Prostate gland (tissue), 2 donors: ENCODE measurements around the gene NUDT17. TPM values are rescaled to one million over a fixed set of nuclear protein-coding genes. Genes with fewer than 3 reads are reported as not detected.

Source experiments
- DNase-seq: peaks from one replicate; pipeline ENCODE4 v3.0.0-alpha.2; 2019; ENCODE audit warnings: low spot score
- H3K27ac ChIP-seq, 2 donors: fragments of 200-600 bp; sonication (generic); 2 replicates each; pipeline ENCODE4 v1.5.1; 2017 to 2019
- H3K27me3 ChIP-seq: fragments of 200-600 bp; sonication (generic); replicated peaks from 2 replicates; pipeline ENCODE4 v1.5.1; 2019; ENCODE audit not compliant: insufficient read depth
- H3K36me3 ChIP-seq, 2 donors: fragments of 200-600 bp; sonication (generic); 1 replicate in 1 of 2; 2 replicates in 1 of 2; pipeline versions ENCODE4 v1.5.1 to v1.8.1; 2017 to 2019
- H3K4me1 ChIP-seq: fragments of 200-600 bp; sonication (generic); replicated peaks from 2 replicates; pipeline ENCODE4 v1.5.1; 2019
- H3K4me3 ChIP-seq, 2 donors: fragments of 200-600 bp; sonication (generic); 2 replicates each; pipeline ENCODE4 v1.5.1; 2017 to 2019
- H3K9me3 ChIP-seq: fragments of 200-600 bp; sonication (generic); 2 replicates; pipeline ENCODE4 v1.5.1; 2017
- POLR2A ChIP-seq: fragments of 450-650 bp; IDR thresholded peaks from one replicate; pipeline ENCODE4 v1.6.1; 2016; ENCODE audit warnings: antibody characterized with exemption, mild to moderate bottlenecking
- POLR2AphosphoS5 ChIP-seq: sonication (generic); formaldehyde crosslinking; IDR thresholded peaks from one replicate; pipeline ENCODE4 v1.6.1; 2017; ENCODE audit warnings: antibody characterized with exemption
- WGBS: methylation state at CpG from one replicate; pipeline ENCODE4 v1.1.5; 2018; 5-methylcytosine and 5-hydroxymethylcytosine counted together
- intact Hi-C: fragments of 100-400 bp; cut with DNase I; formaldehyde crosslinking; loops from one replicate; pipeline ENCODE4 v1.14.2; 2022
- total RNA-seq, 2 donors: library from RNA; depleted of rRNA; stranded (reverse); fragments of >200 nt; gene quantifications; one replicate each; pipeline ENCODE4 v1.1.0, GENCODE V29; 2016
- TF ChIP-seq, protein P1 (sequence below), 4 experiments: fragments of 200-600 bp in 2 of 4; fragments of 450-650 bp in 2 of 4; sonication (generic) in 2 of 4; IDR thresholded peaks; 1 replicate in 3 of 4; 2 replicates in 1 of 4; pipeline ENCODE4 v1.5.1; 2016 to 2019; ENCODE audit warnings: antibody characterized with exemption in 4 of 4, mild to moderate bottlenecking in 2 of 4, moderate library complexity in 2 of 4

Gene NUDT17, protein sequence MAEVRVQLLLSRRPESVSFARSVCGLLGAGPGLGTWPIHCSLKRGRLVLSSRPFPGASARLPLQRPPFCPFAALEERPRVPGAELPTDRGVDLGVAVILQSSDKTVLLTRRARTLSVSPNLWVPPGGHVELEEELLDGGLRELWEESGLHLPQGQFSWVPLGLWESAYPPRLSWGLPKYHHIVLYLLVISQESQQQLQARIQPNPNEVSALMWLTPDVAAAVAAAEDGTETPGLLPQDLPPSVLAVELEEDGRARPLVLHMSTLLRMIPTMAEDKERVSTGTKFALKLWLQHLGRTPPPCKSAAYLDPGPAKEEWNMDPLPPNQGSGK
- 1 to 10 TPM; 3.5 to 8.6 TPM for total RNA-seq

DNA sequence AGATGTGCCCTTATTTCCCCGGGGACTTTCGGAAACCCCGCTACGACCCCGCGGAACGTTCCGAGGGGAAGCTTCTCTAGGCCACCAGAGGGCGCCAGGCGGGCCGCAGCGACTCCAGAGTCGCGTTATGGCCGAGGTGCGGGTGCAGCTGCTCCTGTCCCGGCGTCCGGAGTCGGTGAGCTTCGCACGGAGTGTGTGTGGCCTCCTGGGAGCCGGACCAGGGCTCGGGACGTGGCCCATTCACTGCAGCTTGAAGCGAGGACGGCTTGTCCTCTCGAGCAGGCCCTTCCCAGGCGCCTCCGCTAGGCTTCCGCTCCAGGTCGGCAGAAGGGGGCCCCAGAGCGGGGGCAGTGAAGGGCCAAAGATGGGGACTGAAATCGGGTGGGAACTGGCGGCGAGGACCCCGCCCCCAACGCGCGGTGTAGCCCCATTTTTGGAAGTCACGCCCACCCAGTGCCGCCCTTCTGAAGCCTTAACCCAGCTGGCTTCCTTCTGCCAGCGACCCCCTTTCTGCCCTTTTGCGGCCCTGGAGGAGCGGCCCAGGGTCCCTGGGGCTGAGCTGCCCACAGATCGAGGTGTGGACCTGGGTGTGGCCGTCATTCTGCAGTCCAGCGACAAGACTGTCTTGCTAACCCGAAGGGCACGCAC is at the start of gene NUDT17:
TSS of gene NUDT17 (plus strand) at position 117 of the 648 bp plus-strand sequence. CDS start at position 128, 11 bp downstream.
- DNase-seq: peak; percentile 80
- WGBS: 3% methylated on average over 49 of the region's 50 CpGs

DNA sequence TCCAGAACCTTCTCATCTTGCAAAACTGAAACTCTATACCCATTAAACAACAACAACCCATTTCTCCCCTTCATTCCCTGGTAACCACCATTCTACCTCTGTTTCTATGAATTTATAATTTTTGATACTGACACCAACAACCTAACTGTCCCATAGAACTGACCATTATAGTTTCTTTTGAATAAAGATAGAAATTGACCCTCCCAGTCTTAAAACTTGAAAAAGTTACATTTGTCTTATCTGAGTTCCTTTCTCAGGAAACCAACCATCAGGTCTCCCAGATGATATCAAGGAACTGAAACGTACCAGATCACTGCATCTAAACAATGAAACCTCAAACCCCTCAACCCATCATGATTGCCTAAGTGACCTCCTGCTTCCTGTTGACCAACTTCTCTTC is 48.7 kb upstream of the NUDT17 start:
- no peak for TF ChIP-seq POLR2AphosphoS5
- TF ChIP-seq, protein P1, sequence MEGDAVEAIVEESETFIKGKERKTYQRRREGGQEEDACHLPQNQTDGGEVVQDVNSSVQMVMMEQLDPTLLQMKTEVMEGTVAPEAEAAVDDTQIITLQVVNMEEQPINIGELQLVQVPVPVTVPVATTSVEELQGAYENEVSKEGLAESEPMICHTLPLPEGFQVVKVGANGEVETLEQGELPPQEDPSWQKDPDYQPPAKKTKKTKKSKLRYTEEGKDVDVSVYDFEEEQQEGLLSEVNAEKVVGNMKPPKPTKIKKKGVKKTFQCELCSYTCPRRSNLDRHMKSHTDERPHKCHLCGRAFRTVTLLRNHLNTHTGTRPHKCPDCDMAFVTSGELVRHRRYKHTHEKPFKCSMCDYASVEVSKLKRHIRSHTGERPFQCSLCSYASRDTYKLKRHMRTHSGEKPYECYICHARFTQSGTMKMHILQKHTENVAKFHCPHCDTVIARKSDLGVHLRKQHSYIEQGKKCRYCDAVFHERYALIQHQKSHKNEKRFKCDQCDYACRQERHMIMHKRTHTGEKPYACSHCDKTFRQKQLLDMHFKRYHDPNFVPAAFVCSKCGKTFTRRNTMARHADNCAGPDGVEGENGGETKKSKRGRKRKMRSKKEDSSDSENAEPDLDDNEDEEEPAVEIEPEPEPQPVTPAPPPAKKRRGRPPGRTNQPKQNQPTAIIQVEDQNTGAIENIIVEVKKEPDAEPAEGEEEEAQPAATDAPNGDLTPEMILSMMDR (IDR thresholded peaks at IDR 0.05): no peak
- TF ChIP-seq POLR2A: no peak
- no peaks in the 10 kb centered on the region for H3K4me1 ChIP-seq
- intact Hi-C loops: no loop called here
- WGBS: 87% methylated on average over 1 of the region's 1 CpG
- no peaks in the 10 kb centered on the region for H3K27me3 ChIP-seq
- no peak for DNase-seq
- no peaks in the 10 kb centered on the region for H3K36me3 ChIP-seq
- H3K4me3 ChIP-seq: no peak overlapping the region
- H3K27ac ChIP-seq: no peak overlapping the region
- no peaks in the 10 kb centered on the region for H3K9me3 ChIP-seq

More for the DNA sequence above, at the start of gene NUDT17:
- Histone ChIP-seq H3K27me3 (no peaks in the 10 kb centered on the region), H3K27ac (peak within 1 kb of the TSS; percentile 55 to 75), H3K9me3 (no peaks in the 10 kb centered on the region), H3K36me3 (peaks cover 6 to 16% of the 10 kb centered on the region in 2 donors), H3K4me1 (no peaks in the 10 kb centered on the region), H3K4me3 (peak within 1 kb of the TSS; percentile 24 to 44)
- TF ChIP-seq POLR2A (no peak), POLR2AphosphoS5 (peak; percentile 57)
- TF ChIP-seq, protein P1 (IDR thresholded peaks at IDR 0.05): peak; percentile 83 to 92 (median 86)
- intact Hi-C loops: loop anchor here (5.0 kb wide), 1 partner anchor 172 kb away; no protein-coding TSS in a partner anchor

DNA sequence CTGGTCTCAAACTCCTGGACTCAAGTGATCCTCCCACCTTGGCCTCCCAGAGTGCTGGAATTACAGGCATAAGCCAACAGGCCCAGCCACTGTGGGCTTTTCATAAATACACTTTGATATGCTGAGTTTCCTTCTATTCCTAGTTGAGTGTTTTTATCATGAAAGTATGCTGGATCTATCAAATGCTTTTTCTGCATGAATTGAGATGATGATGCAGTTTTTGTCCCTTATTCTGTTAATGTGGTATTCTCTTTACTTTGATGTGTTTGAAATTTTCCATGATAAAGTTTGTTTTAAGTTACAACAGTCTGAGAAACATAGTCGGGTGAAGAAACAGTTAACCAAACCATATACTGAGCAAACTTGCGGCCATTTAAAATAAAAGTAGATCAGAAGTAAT is 45.6 kb upstream of the NUDT17 start:
- no peak overlapping the region for H3K4me3 ChIP-seq
- WGBS: 94% methylated on average over 2 of the region's 2 CpGs
- H3K9me3 ChIP-seq: no peaks in the 10 kb centered on the region
- no peaks in the 10 kb centered on the region for H3K36me3 ChIP-seq
- H3K4me1 ChIP-seq: no peaks in the 10 kb centered on the region
- intact Hi-C loops: no loop called here
- no peaks in the 10 kb centered on the region for H3K27me3 ChIP-seq
- TF ChIP-seq, protein P1 (IDR thresholded peaks at IDR 0.05): no peak
- TF ChIP-seq POLR2A: no peak
- no peak for TF ChIP-seq POLR2AphosphoS5
- no peak for DNase-seq
- H3K27ac ChIP-seq: no peak overlapping the region

DNA sequence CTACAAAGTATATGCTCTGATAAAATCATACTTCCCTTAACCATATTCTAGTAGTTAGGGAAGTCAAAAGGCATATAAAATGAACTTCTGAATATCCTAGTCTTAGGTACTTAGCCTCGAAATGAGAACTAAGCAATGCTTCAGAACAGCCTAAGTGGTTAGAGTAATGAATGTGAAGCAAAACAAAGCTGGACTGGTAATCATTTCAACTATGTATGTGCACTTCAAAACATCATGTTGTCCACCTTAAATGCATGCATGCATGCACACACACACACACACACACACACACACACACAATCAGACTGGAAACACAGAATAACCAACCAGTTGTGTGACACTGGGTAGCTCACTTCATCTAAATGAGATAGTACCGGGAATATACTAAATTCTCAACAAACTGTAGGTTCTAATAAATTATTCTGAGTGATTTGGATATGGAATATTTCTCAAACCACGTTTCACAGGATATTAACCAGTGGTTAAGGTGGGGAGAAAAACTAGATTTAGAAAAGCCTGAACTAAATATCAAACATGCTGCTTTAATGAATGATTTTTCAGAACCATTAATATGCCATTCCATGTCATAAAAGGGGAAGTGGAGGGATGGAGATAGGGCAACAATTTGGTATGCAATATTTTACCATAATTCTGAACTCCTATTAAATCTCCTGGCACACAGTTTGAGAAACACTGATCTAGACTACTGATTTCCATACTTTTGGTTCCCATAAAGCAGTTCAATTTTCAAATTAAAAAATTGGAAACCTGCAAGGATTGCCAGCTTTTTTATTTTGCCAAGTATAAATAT is 41.0 kb upstream of the NUDT17 start:
- WGBS: 62% methylated on average over 3 of the region's 3 CpGs
- H3K27me3 ChIP-seq: no peaks in the 10 kb centered on the region
- H3K4me3 ChIP-seq: no peak overlapping the region
- DNase-seq: no peak
- H3K4me1 ChIP-seq: no peaks in the 10 kb centered on the region
- H3K9me3 ChIP-seq: no peaks in the 10 kb centered on the region
- no peak overlapping the region for H3K27ac ChIP-seq
- H3K36me3 ChIP-seq: no peaks in the 10 kb centered on the region
- TF ChIP-seq POLR2A (no peak), POLR2AphosphoS5 (no peak)
- TF ChIP-seq, protein P1 (IDR thresholded peaks at IDR 0.05): no peak
- intact Hi-C loops: no loop called here
